Measurements from ENCODE around the gene GLDN. TPM values are rescaled to one million over a fixed set of nuclear protein-coding genes. Genes with fewer than 3 reads are reported as not detected.

Gene GLDN
- total and polyA plus RNA-seq, 11 donors, result 1.1 to 15.3 (median 10.3) TPM

DNA sequence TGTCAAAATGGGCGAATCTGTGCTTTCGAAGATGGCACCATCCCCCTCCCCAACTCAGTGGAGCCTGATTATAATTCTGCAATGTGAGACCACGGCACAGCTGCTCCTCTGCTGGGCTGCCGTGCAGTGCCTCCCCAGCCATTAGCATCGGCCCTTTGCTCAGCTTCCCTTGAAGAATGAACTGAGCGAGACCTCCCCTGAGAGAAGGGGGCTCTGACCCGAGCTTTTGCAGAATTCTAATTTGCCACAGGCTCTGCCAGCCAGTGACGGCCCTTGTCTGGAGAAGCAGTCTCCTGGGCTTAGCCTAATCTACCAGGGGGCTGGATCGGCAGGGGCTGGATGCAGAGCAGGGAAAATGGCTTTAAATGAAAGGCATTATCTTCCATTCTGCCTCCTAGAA lies 57.2 kb downstream of the GLDN start:
- DNase-seq (no peak), ATAC-seq (no peak)
- no peak for TF ChIP-seq POLR2A (IDR thresholded peaks at IDR 0.05)
- TF ChIP-seq, protein P1, sequence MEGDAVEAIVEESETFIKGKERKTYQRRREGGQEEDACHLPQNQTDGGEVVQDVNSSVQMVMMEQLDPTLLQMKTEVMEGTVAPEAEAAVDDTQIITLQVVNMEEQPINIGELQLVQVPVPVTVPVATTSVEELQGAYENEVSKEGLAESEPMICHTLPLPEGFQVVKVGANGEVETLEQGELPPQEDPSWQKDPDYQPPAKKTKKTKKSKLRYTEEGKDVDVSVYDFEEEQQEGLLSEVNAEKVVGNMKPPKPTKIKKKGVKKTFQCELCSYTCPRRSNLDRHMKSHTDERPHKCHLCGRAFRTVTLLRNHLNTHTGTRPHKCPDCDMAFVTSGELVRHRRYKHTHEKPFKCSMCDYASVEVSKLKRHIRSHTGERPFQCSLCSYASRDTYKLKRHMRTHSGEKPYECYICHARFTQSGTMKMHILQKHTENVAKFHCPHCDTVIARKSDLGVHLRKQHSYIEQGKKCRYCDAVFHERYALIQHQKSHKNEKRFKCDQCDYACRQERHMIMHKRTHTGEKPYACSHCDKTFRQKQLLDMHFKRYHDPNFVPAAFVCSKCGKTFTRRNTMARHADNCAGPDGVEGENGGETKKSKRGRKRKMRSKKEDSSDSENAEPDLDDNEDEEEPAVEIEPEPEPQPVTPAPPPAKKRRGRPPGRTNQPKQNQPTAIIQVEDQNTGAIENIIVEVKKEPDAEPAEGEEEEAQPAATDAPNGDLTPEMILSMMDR (IDR thresholded peaks at IDR 0.05), result no peak
- Histone ChIP-seq H3K9me3 (no peaks in the 10 kb centered on the region), H3K4me1 (peaks cover 0 to 3% (median 0%) of the 10 kb centered on the region in 12 donors), H3K36me3 (no peaks in the 10 kb centered on the region), H3K4me3 (no peak overlapping the region), H3K27me3 (no peaks in the 10 kb centered on the region), H3K27ac (no peak overlapping the region)
- WGBS, 4 donors, result 64 to 66% (median 65%) methylated on average over 9 of the region's 9 CpGs
- intact Hi-C loops (cut with DNase I), result no loop called here

DNA sequence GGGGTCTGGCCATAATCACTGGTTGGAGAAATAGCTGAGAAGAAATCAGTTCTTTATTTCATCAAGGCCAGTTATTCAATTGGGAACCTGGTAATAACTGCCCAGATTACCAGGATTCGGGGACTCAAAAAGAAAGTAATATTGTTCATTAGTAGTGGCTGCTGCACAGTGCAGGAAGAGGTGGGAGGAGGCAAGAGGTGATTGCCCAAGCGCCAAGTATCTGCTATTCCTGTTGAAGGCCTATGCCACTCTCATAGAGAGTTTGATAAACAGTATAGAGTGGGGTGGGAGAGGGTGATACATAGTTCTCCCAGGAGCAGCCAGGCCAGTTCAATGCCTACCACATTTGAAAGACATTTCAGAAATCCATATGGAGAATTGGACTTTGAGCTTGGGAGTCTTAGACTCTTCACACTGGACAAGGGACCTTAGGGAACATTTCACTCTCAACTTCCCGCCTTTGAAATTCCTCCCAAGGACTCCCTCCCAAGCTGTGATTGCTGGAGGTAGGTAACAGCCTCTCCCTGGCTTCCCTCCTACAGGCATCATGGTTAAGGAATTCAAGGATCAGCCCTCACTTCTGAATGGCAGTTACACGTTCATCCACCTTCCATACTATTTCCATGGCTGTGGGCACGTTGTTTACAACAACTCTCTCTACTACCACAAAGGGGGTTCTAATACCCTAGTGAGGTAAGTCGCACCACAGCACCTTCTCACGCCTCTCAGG lies 59.8 kb downstream of the GLDN start:
- intact Hi-C loops (cut with DNase I), result loop anchor here in 5 of 10 donors (5.0 kb wide), 2 partner anchors 169 to 239 kb away; no protein-coding TSS in a partner anchor
- no peak for TF ChIP-seq POLR2A (IDR thresholded peaks at IDR 0.05)
- TF ChIP-seq, protein P1 (IDR thresholded peaks at IDR 0.05), result no peak
- Histone ChIP-seq H3K9me3 (no peaks in the 10 kb centered on the region), H3K27ac (no peak overlapping the region), H3K27me3 (no peaks in the 10 kb centered on the region), H3K4me1 (peaks cover 0 to 3% (median 0%) of the 10 kb centered on the region in 12 donors), H3K4me3 (no peak overlapping the region), H3K36me3 (no peaks in the 10 kb centered on the region)
- 84 to 92% (median 87%) methylated on average over 7 of the region's 7 CpGs for WGBS, 4 donors
- ATAC-seq, result no peak
- DNase-seq, result no peak

DNA sequence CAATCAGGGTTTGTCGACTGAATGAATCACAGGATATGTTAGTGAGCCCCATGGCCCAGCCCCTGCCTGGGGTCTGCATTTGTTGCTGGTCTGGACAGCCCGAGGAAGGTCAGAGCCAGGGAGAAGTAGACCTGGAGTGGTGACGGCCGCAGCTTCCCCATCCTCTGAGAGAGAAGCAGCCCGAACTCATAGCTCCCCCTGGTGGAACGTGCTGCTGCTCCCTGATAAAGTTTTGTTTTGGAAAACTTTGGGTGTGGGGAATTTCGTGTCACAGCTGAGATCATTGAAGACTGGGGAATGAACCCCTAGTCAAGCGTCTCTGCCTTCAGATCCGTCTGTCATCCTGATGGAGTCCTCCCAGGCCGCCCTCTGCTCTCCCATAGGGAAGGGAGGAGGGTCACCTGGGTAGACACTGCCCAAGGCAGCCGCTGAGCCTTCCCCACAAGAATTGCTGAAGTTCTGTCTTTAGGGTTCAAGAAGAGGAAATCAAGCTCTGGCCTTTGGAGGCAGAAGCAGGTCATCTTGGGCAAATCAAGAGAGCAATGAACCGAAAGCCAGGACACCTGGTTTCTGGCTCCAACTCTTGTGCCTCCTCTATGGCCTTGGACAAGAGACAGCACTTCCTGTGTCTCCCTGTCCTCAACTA lies 60.5 kb downstream of the GLDN start:
- DNase-seq (peak; percentile 29 to 71 (median 40)), ATAC-seq (peak; percentile 30 to 71 (median 66))
- H3K27me3 ChIP-seq, result no peaks in the 10 kb centered on the region
- 38 to 50% (median 44%) methylated on average over 12 of the region's 12 CpGs for WGBS, 4 donors
- peaks cover 0 to 3% (median 0%) of the 10 kb centered on the region in 12 donors for H3K4me1 ChIP-seq
- H3K4me3 ChIP-seq, result no peak overlapping the region
- TF ChIP-seq, protein P1 (IDR thresholded peaks at IDR 0.05), result peak; percentile 37 to 63 (median 46)
- TF ChIP-seq POLR2A (IDR thresholded peaks at IDR 0.05), result no peak
- H3K36me3 ChIP-seq, result no peaks in the 10 kb centered on the region
- H3K9me3 ChIP-seq, result no peaks in the 10 kb centered on the region
- no peak overlapping the region for H3K27ac ChIP-seq
- intact Hi-C loops (cut with DNase I), result loop anchor here in 5 of 10 donors (5.0 kb wide), 2 partner anchors 170 to 240 kb away; no protein-coding TSS in a partner anchor
